Ecto neural progenitor cell (in vitro differentiated cells): ENCODE results near the gene AP4S1.
"Not testable (repeated sequence)": the region's sequence is repeated elsewhere in the genome, so short reads cannot be mapped to it uniquely, and the experiment has no call there.

Experiments used
- DNase-seq: peaks from one replicate; pipeline ENCODE4 v3.0.0-alpha.2; 2018; ENCODE audit warnings: low spot score

The AP4S1 gene

DNA sequence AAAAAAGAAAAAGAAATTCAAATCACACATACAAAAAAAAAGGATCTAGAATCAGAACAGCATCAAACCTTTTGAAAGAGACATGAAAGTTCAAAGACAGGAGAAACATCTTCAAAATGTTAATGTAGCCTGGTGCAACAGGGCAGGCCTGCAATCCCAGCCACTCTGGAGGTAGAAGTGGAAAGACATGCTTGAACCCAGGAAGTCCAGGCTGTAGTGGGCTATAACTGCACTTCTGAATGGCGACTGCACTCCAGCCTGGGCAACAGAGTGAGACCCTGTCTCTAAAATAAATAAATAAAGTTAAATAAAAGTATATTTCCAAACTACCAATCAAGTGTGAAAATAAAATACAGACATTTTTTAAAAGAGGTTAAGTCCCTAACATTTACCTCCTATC is 18.7 kb upstream of the AP4S1 start:
- DNase-seq, result no peak

DNA sequence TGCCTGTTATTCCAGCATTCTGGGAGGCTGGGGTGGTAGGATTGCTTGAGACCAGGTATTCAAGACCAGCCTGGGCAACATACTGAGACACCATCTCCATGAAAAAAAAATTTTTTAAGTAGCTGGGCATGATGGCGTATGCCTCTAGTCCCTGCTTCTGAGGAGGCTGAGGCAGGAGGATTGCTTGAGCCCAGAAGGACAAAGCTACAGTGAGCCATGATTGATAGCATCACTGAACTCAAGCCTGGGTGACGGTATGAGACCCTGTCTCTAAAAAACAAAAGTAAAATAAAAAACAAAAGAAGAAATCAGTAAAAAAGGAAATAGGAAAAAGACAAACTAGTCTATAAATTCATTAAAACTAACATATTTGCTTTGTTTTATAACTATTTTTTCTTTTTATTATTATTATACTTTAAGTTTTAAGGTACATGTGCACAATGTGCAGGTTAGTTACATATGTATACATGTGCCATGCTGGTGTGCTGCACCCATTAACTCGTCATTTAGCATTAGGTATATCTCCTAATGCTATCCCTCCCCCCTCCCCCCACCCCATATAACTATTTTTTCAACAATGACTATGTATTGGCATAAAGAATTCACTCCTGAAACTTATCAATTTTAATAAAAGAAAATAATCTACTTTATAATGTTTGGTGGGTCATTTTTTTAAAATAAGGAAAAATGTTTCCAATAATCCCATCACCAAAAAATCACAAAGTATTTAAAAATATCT is 15.4 kb upstream of the AP4S1 start:
- DNase-seq, result no peak

DNA sequence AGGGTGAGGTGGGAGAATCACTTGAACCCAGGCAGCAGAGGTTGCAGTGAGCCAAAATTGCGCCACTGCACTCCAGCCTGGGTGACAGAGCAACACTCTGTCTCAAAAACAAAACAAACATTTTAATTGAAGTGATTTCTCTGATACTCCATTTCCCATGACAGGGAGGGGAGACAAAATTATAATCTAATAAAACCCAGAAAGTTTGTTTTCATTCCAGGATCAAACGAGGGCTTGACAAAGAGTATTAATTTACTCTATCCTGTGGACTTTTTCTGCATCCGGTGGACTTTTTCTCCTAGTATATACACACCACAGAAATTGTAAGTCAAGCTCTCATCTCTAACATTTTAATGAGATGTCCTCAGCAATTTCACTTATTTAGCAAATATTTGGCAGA is 14.5 kb upstream of the AP4S1 start:
- no peak for DNase-seq

DNA sequence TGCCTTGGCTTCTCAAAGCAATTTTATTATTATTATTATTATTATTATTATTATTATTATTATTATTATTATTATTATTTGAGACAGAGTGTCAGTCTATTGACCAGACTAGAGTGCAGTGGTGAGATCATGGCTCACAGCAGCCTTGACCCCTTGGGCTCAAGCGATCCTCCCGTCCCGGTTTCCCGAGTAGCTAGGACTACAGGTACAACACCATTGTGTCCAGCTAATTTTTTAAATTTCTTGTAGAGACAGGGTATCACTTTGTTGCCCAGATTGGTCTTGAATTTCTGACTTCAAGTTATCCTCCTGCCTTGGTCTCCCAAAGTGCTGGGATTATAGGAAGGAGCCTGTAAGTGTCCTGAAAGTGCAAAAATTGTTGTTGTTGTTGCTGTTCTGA is 11.6 kb upstream of the AP4S1 start:
- DNase-seq, result no peak

DNA sequence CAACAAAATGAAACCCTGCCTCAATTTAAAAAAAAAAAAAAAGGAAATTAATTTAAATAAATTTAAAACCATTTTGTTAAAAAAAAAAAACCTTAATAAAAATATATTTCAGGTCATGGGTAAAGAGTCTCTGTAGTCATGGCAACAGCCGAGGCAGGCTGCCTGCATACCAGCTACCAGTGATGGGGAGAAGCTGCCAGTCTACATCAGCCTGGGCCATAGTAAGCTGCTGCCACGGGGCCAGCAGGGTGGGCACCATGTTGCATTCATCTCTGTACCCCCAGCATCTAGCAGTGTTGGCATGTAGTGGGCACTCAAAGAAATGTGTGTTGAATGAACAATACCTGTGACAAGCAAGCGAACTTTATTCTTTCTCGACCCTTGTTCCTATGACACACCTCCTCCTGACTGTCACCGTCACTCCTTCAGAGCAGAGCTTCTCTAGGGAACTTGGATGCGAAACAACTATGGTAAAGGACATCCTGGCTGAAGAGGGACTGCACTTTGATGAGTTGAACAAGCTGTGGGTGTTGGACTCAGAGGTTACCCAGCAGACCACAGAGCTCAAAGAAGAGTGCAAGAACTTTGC is 7.3 kb upstream of the AP4S1 start:
- DNase-seq, result no peak

DNA sequence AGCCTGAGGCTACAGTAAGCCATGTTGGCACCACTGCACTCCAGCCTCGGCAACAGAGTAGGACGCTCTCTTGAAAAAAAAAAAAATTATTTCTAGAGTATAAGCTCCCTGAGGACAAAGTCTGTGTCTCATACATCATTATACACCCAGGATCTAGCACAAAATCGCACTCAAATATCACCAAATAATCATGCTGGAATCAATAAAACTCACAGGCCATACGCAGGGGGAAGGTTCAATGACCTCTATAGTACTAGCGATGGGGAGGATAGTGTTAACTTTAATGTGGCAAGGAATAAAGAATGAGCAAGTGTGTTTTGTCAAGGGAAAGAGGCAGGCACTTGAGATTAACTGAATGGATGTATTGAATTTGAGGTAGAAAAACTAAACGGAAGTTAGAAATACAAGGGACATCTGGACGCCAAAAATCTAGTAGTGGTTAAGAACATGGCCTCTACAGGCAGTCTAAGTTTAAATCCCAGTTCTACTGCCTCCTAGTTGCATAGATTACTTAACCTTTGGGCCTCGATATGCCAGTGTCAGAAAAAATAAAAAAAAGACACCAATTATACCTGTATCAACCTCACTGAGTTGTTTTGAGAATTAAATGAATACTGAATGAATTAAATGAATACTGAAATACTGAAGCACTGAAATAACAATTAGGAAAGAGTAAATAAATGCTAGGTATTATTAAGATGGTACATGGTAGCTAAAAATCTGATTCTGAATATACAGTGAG is 4.4 kb upstream of the AP4S1 start:
- no peak for DNase-seq

DNA sequence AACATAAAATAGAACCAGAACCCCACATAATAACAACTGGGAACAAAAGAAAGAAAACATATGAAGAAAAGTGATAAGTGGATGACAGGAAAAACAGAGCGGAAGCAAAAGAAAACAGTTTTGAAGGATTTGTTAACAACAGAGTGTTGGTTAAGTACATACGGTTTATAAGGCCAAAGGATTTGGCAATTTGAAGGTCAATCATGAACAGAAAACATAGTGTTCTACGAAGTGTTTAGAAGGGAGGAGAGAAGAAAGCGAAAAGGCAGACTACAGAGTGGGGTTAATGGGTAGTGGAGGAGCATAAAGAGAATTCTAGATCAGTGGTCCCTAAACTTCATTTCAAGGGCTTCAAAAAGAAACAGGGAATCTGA is 3.9 kb upstream of the AP4S1 start:
- DNase-seq, result no peak

DNA sequence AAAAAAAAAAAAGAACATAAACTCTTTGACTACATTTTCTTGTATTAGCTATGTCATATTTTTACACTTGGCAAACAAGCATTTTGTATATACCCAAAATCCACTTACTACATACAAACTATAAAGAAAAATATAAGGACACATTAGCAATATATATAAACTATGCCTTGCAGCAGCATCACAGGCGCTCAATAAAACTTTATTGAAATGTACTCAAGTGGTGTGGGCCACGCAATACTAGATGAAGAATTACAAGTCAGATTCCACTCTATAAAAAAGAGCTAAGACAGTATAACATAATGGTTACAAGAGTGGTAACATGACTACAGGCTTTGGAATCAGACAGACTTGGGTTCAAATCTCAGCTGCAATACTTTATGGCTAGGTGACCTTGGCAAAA is 3.1 kb upstream of the AP4S1 start:
- DNase-seq, result no peak

DNA sequence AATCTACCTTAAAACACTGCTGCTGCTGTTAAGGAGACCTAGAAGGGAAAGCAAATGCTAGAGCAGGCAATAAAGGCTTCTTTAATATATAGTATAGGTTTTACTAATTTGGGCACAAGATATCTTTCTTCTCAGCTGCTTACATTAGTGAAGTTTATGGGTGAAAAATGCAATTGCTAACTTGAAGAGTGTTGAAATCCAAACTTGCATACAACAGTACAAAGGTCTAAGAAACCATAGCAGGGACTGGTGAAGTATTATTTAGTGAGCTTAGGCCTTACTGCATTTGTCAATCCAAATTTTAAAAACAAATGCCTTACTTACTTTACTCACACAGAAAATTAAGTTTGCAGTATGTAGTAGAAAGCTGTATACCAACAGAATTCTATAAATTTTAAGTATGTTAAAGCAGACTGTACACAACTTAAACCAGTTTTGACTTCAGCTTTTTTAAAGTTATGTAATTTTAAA is 1.4 kb upstream of the AP4S1 start:
- DNase-seq, result no peak

DNA sequence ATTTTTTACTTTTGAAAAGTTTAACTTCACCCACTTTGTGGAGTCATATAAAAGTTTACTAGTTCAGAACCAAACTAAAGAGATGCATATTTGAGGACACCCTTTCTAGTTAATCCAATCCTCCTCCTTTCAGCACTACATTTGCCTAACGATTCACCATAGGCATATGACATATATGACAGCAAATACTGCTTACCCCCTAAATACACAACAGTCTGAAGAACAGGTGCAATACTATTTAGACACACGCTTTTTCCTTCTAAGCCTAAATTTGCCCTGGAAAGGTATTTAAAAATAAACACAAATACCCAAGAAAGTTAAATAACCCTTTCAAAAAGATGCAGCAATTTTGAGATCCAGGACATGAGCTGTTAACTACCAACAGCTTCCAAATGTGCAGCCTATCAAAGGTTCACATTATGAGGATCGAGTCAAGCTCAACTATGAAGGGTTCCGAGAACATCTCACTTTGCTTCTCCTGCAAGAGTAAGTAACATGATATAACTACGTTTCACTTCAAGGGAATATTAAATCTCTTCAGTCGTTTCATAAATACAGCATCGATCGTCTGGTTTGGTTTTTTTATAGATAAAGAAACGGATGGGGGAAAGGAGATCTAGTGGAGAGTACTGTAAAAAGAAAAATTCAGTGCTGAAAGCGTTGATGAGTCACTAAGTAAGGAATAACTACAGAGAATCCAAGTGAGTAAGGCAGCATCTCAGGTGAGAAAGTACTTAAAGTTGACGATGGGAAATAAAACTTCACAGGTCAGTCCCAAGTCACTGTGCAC is 677 bp upstream of the AP4S1 start:
- no peak for DNase-seq

DNA sequence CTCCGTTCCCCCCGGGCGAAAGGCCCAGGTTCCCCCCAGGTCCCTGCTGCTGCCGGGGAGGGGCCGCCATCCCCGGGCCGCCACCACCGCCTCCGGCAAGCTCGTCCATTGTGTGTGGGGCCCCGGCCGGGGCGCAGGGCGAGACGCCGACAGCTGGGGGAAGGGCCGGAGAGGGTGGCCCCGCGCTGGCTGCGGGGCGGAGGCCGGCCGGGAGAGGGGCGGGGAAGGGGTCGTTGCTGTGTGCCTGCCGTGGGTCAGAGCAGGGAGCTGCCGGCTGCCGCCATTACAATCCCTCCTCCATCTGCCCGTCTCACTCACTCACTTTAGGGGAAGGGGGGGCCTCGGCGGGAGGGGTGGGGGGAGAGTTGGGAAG is 614 bp downstream of the AP4S1 start, which contains the start of gene STRN3:
Gene STRN3, minus strand, starts transcription at position 303 of the 373 bp plus-strand sequence. Its CDS starts 194 bp downstream, at position 109.
- no peak for DNase-seq

DNA sequence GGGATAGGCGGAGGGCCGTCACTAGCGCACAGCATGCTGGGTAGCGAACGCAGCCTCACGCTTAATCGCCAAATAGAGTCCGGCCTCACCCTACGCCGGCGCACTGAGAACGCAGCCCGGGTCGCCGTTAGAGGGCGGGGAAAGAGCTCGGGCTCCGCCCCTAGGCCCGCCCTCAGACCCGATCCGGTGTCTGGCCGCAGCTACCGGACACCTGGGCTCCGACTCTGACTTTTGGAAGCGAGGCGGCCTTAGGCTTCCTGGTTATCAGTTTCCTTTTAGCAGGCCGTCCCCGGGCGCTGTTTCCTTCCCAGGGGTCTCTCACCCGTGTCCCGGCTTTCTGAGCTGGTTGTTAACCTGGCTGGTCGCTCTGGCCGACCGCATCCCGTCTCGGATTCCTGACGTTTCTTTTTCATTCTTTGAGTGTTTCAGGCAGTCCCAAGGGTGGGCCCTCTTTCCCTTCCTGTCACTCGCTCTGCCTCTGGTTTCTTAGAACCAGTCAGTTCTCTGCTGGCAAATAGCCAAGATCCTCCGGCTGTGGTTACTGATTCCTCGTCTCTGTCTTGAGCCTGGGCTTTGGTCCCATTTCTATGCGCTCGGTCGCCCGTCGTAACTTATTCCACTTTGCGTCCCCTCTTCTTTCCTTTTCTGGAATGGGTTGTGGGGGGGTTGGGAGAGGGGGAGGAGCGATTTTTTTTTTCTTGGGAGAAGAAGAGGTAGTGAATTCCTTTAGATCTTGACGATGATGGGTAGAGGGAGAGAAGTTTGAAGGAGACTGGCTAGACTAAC is 1.2 kb downstream of the AP4S1 start:
- DNase-seq, result peak; percentile 97

DNA sequence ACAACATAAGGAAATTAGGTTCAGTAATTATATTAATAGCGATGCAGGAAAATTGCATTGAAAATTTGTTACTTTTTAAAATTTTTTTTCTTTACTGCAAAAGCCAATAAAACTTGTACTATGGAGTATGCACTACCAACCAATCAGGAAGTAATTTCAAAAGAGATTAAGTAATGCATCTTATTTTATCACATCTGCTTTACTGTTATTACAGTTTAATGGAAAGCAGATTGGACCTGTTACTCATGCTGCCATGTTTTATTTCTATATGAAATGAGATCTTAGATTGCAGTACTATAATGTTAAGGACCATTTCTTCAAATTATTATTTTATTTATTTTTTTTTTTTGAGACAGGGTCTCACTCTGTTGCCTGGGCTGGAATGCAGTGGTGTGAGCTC is 2.4 kb downstream of the AP4S1 start:
- DNase-seq, result no peak

DNA sequence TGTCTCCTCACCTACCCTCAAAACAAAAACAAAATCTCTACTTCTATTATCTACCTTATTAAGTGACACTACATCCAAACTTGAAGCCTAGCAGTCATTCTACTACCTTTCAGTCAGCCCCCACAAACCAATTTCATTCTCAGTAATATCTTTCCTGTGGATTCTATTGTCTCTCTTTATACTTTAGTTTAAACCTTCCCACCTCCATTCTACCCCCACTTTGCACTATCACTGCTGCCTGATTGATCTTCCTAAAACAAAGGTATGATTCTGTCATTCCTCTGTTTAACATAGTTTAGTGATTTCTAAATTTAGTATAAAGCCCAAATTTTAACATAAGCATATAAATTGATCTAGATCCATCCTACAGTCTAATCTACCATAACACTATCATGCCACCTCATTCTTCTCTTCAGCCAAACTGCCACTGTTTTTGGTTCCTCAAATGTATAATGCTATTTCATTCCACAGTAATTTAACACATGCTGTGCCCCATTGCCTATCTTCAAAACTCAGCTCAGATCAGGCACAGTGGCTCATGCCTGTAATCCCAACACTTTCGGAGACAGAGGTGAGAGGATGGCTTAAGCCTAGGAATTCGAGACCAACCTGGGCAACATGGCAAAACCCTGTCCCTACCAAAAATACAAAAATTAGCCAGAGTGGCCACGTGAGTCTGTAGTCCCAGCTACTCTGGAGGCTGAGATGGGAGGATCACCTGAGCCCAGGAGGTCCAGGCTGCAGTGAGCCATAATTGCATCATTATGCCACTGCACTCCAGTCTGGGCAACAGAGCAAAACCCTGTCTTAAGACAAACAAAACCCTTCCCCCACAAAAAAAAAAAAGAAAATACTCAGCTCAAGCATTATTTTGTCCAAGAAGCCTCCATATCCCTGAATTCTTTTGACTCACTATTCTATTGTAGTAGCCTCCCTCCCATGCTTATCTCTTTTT is 3.8 kb downstream of the AP4S1 start:
- no peak for DNase-seq

DNA sequence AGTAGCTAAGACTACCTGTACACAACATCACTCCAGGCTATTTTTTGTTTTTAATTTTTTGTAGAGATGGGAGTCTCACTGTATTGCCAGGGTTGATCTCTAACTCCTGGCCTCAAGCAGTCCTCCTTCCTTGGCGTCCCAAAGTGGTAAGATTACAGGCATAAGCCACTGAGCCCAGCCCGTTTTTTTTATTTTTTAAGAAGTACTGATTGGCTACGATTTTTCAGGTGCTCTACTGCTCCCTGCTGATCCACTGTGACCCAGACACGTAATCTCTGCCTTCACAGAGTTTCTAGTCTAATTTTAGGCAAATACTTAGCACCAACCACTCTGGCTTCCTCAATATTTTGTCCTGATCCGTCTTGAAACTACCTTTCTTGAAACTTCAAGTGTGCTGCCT is 5.0 kb downstream of the AP4S1 start:
- no peak for DNase-seq

DNA sequence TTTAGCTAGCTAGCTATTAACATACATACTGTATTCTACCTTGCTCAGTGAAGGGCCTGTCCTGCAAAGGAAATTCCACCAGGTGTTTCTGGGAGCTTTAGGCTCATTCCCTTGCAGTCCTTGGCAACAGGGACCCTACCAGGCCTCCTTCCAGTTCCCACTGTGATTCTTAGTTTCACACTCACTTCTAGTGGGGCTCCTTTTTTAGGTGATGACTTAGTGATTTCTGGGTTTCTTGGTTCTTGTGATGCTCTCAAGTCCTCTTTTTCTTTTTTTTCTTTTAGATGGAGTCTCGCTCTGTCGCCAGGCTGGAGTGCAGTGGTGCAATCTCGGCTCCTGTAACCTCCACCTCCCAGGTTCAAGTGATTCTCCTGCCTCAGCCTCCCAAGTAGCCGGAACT is 11.1 kb downstream of the AP4S1 start:
- DNase-seq, result no peak

DNA sequence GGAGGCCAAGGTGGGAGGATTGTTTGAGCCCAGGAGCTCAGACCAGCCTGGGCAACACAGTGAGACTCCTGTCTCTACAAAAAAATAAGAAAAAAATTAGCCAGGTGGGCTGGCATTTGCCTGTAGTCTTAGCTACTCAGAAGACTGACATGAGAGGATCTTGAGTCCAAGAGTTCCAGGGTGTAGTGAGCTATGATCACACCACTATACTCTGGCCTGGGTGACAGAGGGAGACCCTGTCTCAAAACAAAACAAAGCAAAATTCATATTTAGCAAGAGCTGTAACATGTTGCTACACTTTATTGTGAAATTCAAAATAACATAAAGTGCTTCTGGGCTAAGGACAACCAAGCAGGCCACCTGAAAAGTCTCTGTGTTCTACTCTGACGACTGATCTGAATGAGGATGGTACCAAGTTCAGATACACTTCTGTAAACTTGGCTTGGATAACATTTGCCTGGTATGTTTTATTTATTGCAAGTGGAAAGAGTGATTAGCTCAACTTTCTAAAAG is 12.3 kb downstream of the AP4S1 start:
- DNase-seq, result no peak

DNA sequence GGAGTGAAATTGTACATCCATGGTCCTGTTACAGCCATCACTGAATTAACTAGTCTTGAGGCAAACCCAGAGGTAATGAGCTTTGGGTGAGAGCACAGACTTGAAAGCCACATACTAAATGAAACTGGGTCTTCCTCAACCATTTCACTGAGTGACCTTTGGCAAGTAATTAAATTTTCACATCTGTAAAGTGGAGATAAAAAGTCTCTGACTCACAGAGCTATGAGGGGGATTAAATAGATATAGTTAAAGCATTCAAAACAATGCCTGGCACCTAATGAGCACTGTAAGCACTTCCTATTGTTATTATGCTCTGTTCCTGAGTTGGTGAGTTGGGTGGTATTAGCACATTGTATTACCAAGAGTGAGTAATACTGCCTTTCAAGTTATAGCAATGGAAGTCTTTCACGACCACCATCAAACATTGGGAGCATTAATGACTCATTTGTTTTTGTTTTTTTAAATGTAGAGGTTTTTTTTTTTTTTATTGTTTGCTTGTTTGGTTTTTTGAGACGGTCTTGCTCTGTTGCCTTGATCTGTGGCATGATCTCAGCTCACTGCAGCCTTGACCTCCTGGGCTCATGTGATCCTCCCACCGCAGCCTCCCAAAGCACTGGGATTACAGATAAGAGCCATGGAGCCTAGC is 13.2 kb downstream of the AP4S1 start:
- no peak for DNase-seq

DNA sequence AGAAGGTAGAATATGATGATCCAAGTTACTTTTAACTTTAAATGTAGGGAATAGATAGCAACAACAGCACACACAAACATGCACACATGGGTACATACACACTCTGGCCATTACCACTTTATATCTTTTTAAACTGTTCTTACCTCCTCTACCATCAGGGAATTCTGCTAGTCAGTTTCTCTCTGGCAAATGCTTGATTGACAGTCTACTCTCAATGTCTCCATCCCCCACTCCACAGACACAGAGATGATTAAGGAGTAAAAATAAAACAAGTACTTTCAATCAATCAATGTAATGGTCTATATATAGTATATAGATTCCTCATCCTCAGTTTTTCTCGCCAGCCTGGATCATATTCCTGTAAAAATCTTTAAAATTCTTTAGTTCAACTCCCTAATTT is 16.9 kb downstream of the AP4S1 start:
- no peak for DNase-seq

DNA sequence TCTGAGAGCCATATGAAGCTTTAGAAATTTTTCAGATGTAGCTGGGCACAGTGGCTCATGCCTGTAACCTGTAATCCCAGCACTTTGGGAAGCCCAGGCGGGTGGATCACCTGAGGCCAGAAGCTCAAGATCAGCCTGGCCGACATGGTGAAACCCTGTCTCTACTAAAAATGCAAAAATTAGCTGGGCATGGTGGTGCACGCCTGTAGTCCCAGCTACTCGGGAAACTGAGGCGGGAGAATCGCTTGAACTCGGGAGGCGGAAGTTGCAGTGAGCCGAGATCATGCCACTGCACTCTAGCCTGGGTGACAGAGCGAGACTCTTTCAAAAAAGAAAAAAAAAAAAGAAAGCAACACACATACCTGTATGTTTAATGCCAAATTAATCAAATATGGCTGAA is 17.4 kb downstream of the AP4S1 start:
- DNase-seq, result not testable (repeated sequence)
